Measurements from ENCODE around the gene KMT5B.

KMT5B gene

GRCh38 chr11:68216171-68216938 is 3.3 kb upstream of the KMT5B start:
- H3K4me3 ChIP-seq (ENCODE audit: low read depth, low read length) = no peak overlapping the region
- peaks cover 10% of the 10 kb centered on the region for H3K4me1 ChIP-seq (ENCODE audit: control insufficient read depth, insufficient read depth, low read length)
- no peaks in the 10 kb centered on the region for H3K36me3 ChIP-seq (ENCODE audit: control insufficient read depth, insufficient read depth, low read length)
- no peak overlapping the region for H3K9ac ChIP-seq (ENCODE audit: low read depth, low read length)
- no peak overlapping the region for H3K27ac ChIP-seq (ENCODE audit: low read depth, low read length)
- H3K27me3 ChIP-seq (ENCODE audit: control insufficient read depth, insufficient read depth, low read length) = peaks cover 4% of the 10 kb centered on the region; the same call in 1 of the 2 replicates
- H3K9me3 ChIP-seq (ENCODE audit: control insufficient read depth, insufficient read depth, low read length) = no peaks in the 10 kb centered on the region

- no peaks in the 10 kb centered on the region for H3K9me3 ChIP-seq (ENCODE audit: control insufficient read depth, insufficient read depth, low read length)
- peaks cover 4% of the 10 kb centered on the region; the same call in 1 of the 2 replicates for H3K27me3 ChIP-seq (ENCODE audit: control insufficient read depth, insufficient read depth, low read length)
- no peaks in the 10 kb centered on the region for H3K36me3 ChIP-seq (ENCODE audit: control insufficient read depth, insufficient read depth, low read length)
- peaks cover 14% of the 10 kb centered on the region for H3K4me1 ChIP-seq (ENCODE audit: control insufficient read depth, insufficient read depth, low read length)
- H3K4me3 ChIP-seq (ENCODE audit: low read depth, low read length) = no peak overlapping the region
- H3K9ac ChIP-seq (ENCODE audit: low read depth, low read length) = no peak overlapping the region
- H3K27ac ChIP-seq (ENCODE audit: low read depth, low read length) = no peak overlapping the region
Measured at GRCh38 chr11:68215524-68216170, 2.6 kb upstream of the KMT5B start.

- H3K36me3 ChIP-seq (ENCODE audit: control insufficient read depth, insufficient read depth, low read length) = no peaks in the 10 kb centered on the region
- H3K4me3 ChIP-seq (ENCODE audit: low read depth, low read length) = no peak overlapping the region
- H3K9ac ChIP-seq (ENCODE audit: low read depth, low read length) = no peak overlapping the region
- peaks cover 18% of the 10 kb centered on the region for H3K4me1 ChIP-seq (ENCODE audit: control insufficient read depth, insufficient read depth, low read length)
- H3K27me3 ChIP-seq (ENCODE audit: control insufficient read depth, insufficient read depth, low read length) = peaks cover 4% of the 10 kb centered on the region; the same call in 1 of the 2 replicates
- H3K9me3 ChIP-seq (ENCODE audit: control insufficient read depth, insufficient read depth, low read length) = no peaks in the 10 kb centered on the region
- H3K27ac ChIP-seq (ENCODE audit: low read depth, low read length) = no peak overlapping the region
Measured at GRCh38 chr11:68215087-68215445, 2.0 kb upstream of the KMT5B start.

GRCh38 chr11:68214173-68215086 is 1.3 kb upstream of the KMT5B start:
- Histone ChIP-seq H3K9me3 (ENCODE audit: control insufficient read depth, insufficient read depth, low read length) (no peaks in the 10 kb centered on the region), H3K4me3 (ENCODE audit: low read depth, low read length) (peak overlapping the region; percentile 70), H3K27me3 (ENCODE audit: control insufficient read depth, insufficient read depth, low read length) (peaks cover 4% of the 10 kb centered on the region; the same call in 1 of the 2 replicates), H3K4me1 (ENCODE audit: control insufficient read depth, insufficient read depth, low read length) (peaks cover 19% of the 10 kb centered on the region), H3K27ac (ENCODE audit: low read depth, low read length) (peak overlapping the region; percentile 98), H3K36me3 (ENCODE audit: control insufficient read depth, insufficient read depth, low read length) (no peaks in the 10 kb centered on the region), H3K9ac (ENCODE audit: low read depth, low read length) (peak overlapping the region; percentile 98)

- Histone ChIP-seq H3K9ac (ENCODE audit: low read depth, low read length) (peak overlapping the region; percentile 98), H3K4me1 (ENCODE audit: control insufficient read depth, insufficient read depth, low read length) (peaks cover 26% of the 10 kb centered on the region), H3K4me3 (ENCODE audit: low read depth, low read length) (peak overlapping the region; percentile 70)
Measured at GRCh38 chr11:68213555-68214172, 568 bp upstream of the KMT5B start.

GRCh38 chr11:68212421-68213134 is 518 bp downstream of the KMT5B start:
- no peaks in the 10 kb centered on the region for H3K9me3 ChIP-seq (ENCODE audit: control insufficient read depth, insufficient read depth, low read length)
- peak overlapping the region; percentile 98 for H3K27ac ChIP-seq (ENCODE audit: low read depth, low read length)
- no peaks in the 10 kb centered on the region for H3K36me3 ChIP-seq (ENCODE audit: control insufficient read depth, insufficient read depth, low read length)
- peak overlapping the region; percentile 83 for H3K9ac ChIP-seq (ENCODE audit: low read depth, low read length)
- H3K4me1 ChIP-seq (ENCODE audit: control insufficient read depth, insufficient read depth, low read length) = peaks cover 26% of the 10 kb centered on the region
- peaks cover 4% of the 10 kb centered on the region; the same call in 1 of the 2 replicates for H3K27me3 ChIP-seq (ENCODE audit: control insufficient read depth, insufficient read depth, low read length)
- H3K4me3 ChIP-seq (ENCODE audit: low read depth, low read length) = peak overlapping the region; percentile 84

More at GRCh38 chr11:68213555-68214172, 568 bp upstream of the KMT5B start:
- Histone ChIP-seq H3K9me3 (ENCODE audit: control insufficient read depth, insufficient read depth, low read length) (no peaks in the 10 kb centered on the region), H3K36me3 (ENCODE audit: control insufficient read depth, insufficient read depth, low read length) (no peaks in the 10 kb centered on the region), H3K27me3 (ENCODE audit: control insufficient read depth, insufficient read depth, low read length) (peaks cover 4% of the 10 kb centered on the region; the same call in 1 of the 2 replicates), H3K27ac (ENCODE audit: low read depth, low read length) (peak overlapping the region; percentile 98)

- Histone ChIP-seq H3K36me3 (ENCODE audit: control insufficient read depth, insufficient read depth, low read length) (no peaks in the 10 kb centered on the region), H3K27ac (ENCODE audit: low read depth, low read length) (no peak overlapping the region), H3K27me3 (ENCODE audit: control insufficient read depth, insufficient read depth, low read length) (peaks cover 4% of the 10 kb centered on the region; the same call in 1 of the 2 replicates), H3K9ac (ENCODE audit: low read depth, low read length) (no peak overlapping the region), H3K4me1 (ENCODE audit: control insufficient read depth, insufficient read depth, low read length) (peaks cover 26% of the 10 kb centered on the region), H3K4me3 (ENCODE audit: low read depth, low read length) (peak overlapping the region; percentile 84), H3K9me3 (ENCODE audit: control insufficient read depth, insufficient read depth, low read length) (no peaks in the 10 kb centered on the region)
Measured at GRCh38 chr11:68211546-68211945, 1.6 kb downstream of the KMT5B start.

GRCh38 chr11:68206211-68206610 is 6.9 kb downstream of the KMT5B start:
- Histone ChIP-seq H3K4me1 (ENCODE audit: control insufficient read depth, insufficient read depth, low read length) (peaks cover 33% of the 10 kb centered on the region), H3K36me3 (ENCODE audit: control insufficient read depth, insufficient read depth, low read length) (no peaks in the 10 kb centered on the region), H3K27ac (ENCODE audit: low read depth, low read length) (no peak overlapping the region), H3K4me3 (ENCODE audit: low read depth, low read length) (no peak overlapping the region), H3K9ac (ENCODE audit: low read depth, low read length) (no peak overlapping the region), H3K27me3 (ENCODE audit: control insufficient read depth, insufficient read depth, low read length) (no peaks in the 10 kb centered on the region), H3K9me3 (ENCODE audit: control insufficient read depth, insufficient read depth, low read length) (no peaks in the 10 kb centered on the region)

GRCh38 chr11:68204402-68204801 is 8.7 kb downstream of the KMT5B start:
- Histone ChIP-seq H3K9ac (ENCODE audit: low read depth, low read length) (no peak overlapping the region), H3K4me3 (ENCODE audit: low read depth, low read length) (no peak overlapping the region), H3K27ac (ENCODE audit: low read depth, low read length) (no peak overlapping the region), H3K27me3 (ENCODE audit: control insufficient read depth, insufficient read depth, low read length) (no peaks in the 10 kb centered on the region), H3K4me1 (ENCODE audit: control insufficient read depth, insufficient read depth, low read length) (peaks cover 36% of the 10 kb centered on the region), H3K36me3 (ENCODE audit: control insufficient read depth, insufficient read depth, low read length) (no peaks in the 10 kb centered on the region), H3K9me3 (ENCODE audit: control insufficient read depth, insufficient read depth, low read length) (no peaks in the 10 kb centered on the region)

- no peaks in the 10 kb centered on the region for H3K36me3 ChIP-seq (ENCODE audit: control insufficient read depth, insufficient read depth, low read length)
- no peaks in the 10 kb centered on the region for H3K9me3 ChIP-seq (ENCODE audit: control insufficient read depth, insufficient read depth, low read length)
- no peak overlapping the region for H3K9ac ChIP-seq (ENCODE audit: low read depth, low read length)
- no peaks in the 10 kb centered on the region for H3K27me3 ChIP-seq (ENCODE audit: control insufficient read depth, insufficient read depth, low read length)
- no peak overlapping the region for H3K4me3 ChIP-seq (ENCODE audit: low read depth, low read length)
- H3K4me1 ChIP-seq (ENCODE audit: control insufficient read depth, insufficient read depth, low read length) = peaks cover 30% of the 10 kb centered on the region
- no peak overlapping the region for H3K27ac ChIP-seq (ENCODE audit: low read depth, low read length)
Measured at GRCh38 chr11:68202165-68202564, 10.9 kb downstream of the KMT5B start.
